Naive B cell (primary cell): ENCODE measurements around the gene ALG12. TPM values are rescaled to one million over a fixed set of nuclear protein-coding genes. Genes with fewer than 3 reads are reported as not detected.
"Not testable (repeated sequence)": the region's sequence is repeated elsewhere in the genome, so short reads cannot be mapped to it uniquely, and the experiment has no call there.

Experiments used
- ATAC-seq, 2 donors: fragments of 150-1000 bp; cut with Tn5 transposase; 2 replicates each; pipeline ENCODE4 v1.10.0; 2021; ENCODE audit warnings: low read depth in 2 of 2, mild to moderate bottlenecking in 2 of 2, moderate library complexity in 2 of 2
- DNase-seq: peaks from one replicate; pipeline ENCODE4 v3.0.0; 2022
- H3K27ac Mint-ChIP-seq, 6 donors: one replicate each; pipeline ENCODE4 v1.8.0; 2020 to 2022; ENCODE audit warnings: mild to moderate bottlenecking in 6 of 6, mixed read lengths in 6 of 6, moderate library complexity in 5 of 6, inconsistent platforms in 2 of 6
- H3K27me3 Mint-ChIP-seq, 3 donors: one replicate each; pipeline ENCODE4 v1.8.0; 2021 to 2022; ENCODE audit warnings: mixed read lengths in 3 of 3, mild to moderate bottlenecking in 1 of 3
- H3K36me3 Mint-ChIP-seq, 2 donors: one replicate each; pipeline ENCODE4 v1.8.0; 2020 to 2022; ENCODE audit warnings: mixed read lengths in 2 of 2, inconsistent platforms in 1 of 2, mild to moderate bottlenecking in 1 of 2
- H3K4me1 Mint-ChIP-seq, 3 donors: one replicate each; pipeline ENCODE4 v1.8.0; 2020 to 2022; ENCODE audit warnings: mixed read lengths in 3 of 3, inconsistent platforms in 1 of 3, mild to moderate bottlenecking in 1 of 3, moderate library complexity in 1 of 3
- H3K4me3 Mint-ChIP-seq, 8 donors: one replicate each; pipeline ENCODE4 v1.8.0; 2020 to 2022; ENCODE audit warnings: mild to moderate bottlenecking in 8 of 8, mixed read lengths in 8 of 8, moderate library complexity in 8 of 8, inconsistent platforms in 2 of 8
- H3K9me3 Mint-ChIP-seq, 7 donors: one replicate each; pipeline ENCODE4 v1.8.0; 2020 to 2022; ENCODE audit warnings: mixed read lengths in 7 of 7, mild to moderate bottlenecking in 5 of 7, inconsistent platforms in 2 of 7, moderate library complexity in 1 of 7
- polyA plus RNA-seq, 6 donors: library from polyadenylated mRNA; unstranded; fragments of 300-500 nt; fragmentation: Illumina TruSeq; gene quantifications; one replicate each; pipeline ENCODE4 v1.2.3, GENCODE V29; 2021; ENCODE audit warnings: low read depth in 6 of 6

ALG12 gene
- polyA plus RNA-seq, 6 donors from 2014 or later: 10.1 to 17.5 (median 13.0) TPM

GRCh38 chr22:49946612-49947295 lies 28.5 kb upstream of the ALG12 start:
- DNase-seq (no peak), ATAC-seq (no peak)
- H3K36me3 Mint-ChIP-seq: no peaks in the 10 kb centered on the region
- H3K4me3 Mint-ChIP-seq: no peak overlapping the region
- peaks cover 0 to 4% (median 0%) of the 10 kb centered on the region in 7 donors for H3K9me3 Mint-ChIP-seq
- peaks cover 5 to 18% (median 7%) of the 10 kb centered on the region in 3 donors for H3K4me1 Mint-ChIP-seq
- no peaks in the 10 kb centered on the region for H3K27me3 Mint-ChIP-seq
- H3K27ac Mint-ChIP-seq: peak overlapping the region in 4 of 6 donors; percentile 16 to 98 (median 68)

GRCh38 chr22:49945042-49945794 lies 27.0 kb upstream of the ALG12 start:
- ATAC-seq: peak; percentile 40 to 47
- Mint-ChIP-seq H3K27ac (peak overlapping the region; percentile 75 to 98 (median 96)), H3K4me1 (peaks cover 9 to 18% (median 13%) of the 10 kb centered on the region in 3 donors), H3K4me3 (peak overlapping the region in 4 of 8 donors; percentile 46 to 69 (median 54))
- not testable (repeated sequence) for H3K27me3 Mint-ChIP-seq, H3K9me3 Mint-ChIP-seq, H3K36me3 Mint-ChIP-seq
- DNase-seq: peak; percentile 67

GRCh38 chr22:49944399-49944891 lies 26.2 kb upstream of the ALG12 start:
- no peaks in the 10 kb centered on the region for H3K27me3 Mint-ChIP-seq
- ATAC-seq (peak; percentile 19 to 49), DNase-seq (no peak)
- no peaks in the 10 kb centered on the region for H3K36me3 Mint-ChIP-seq
- peak overlapping the region; percentile 65 to 98 (median 90) for H3K27ac Mint-ChIP-seq
- H3K9me3 Mint-ChIP-seq: peaks cover 0 to 5% (median 2%) of the 10 kb centered on the region in 7 donors
- peak overlapping the region in 1 of 8 donors; percentile 20 for H3K4me3 Mint-ChIP-seq
- H3K4me1 Mint-ChIP-seq: peaks cover 9 to 17% (median 13%) of the 10 kb centered on the region in 3 donors

GRCh38 chr22:49943771-49944398 lies 25.6 kb upstream of the ALG12 start:
- H3K4me3 Mint-ChIP-seq: no peak overlapping the region
- ATAC-seq: peak; percentile 11 to 22
- peak overlapping the region in 4 of 6 donors; percentile 19 to 87 (median 66) for H3K27ac Mint-ChIP-seq
- no peak for DNase-seq
- no peaks in the 10 kb centered on the region for H3K36me3 Mint-ChIP-seq
- no peaks in the 10 kb centered on the region for H3K27me3 Mint-ChIP-seq
- peaks cover 0 to 8% (median 2%) of the 10 kb centered on the region in 7 donors for H3K9me3 Mint-ChIP-seq
- H3K4me1 Mint-ChIP-seq: peaks cover 9 to 17% (median 13%) of the 10 kb centered on the region in 3 donors

- Mint-ChIP-seq H3K4me1 (peaks cover 9 to 17% (median 13%) of the 10 kb centered on the region in 3 donors), H3K27ac (peak overlapping the region in 2 of 6 donors; percentile 81 to 87)
- DNase-seq: no peak
Measured at GRCh38 chr22:49943405-49943765, 25.1 kb upstream of the ALG12 start.

GRCh38 chr22:49942565-49943404 lies 24.5 kb upstream of the ALG12 start:
- Mint-ChIP-seq H3K4me3 (no peak overlapping the region), H3K36me3 (no peaks in the 10 kb centered on the region), H3K4me1 (peaks cover 9 to 19% (median 17%) of the 10 kb centered on the region in 3 donors), H3K27ac (no peak overlapping the region), H3K27me3 (no peaks in the 10 kb centered on the region), H3K9me3 (peaks cover 0 to 8% (median 2%) of the 10 kb centered on the region in 7 donors)
- ATAC-seq: peak in 1 of 2 donors; percentile 26
- DNase-seq: no peak

More at GRCh38 chr22:49943405-49943765, 25.1 kb upstream of the ALG12 start:
- Mint-ChIP-seq H3K9me3 (peaks cover 0 to 8% (median 2%) of the 10 kb centered on the region in 7 donors), H3K4me3 (no peak overlapping the region), H3K27me3 (no peaks in the 10 kb centered on the region), H3K36me3 (no peaks in the 10 kb centered on the region)
- ATAC-seq: no peak

- no peak overlapping the region for H3K4me3 Mint-ChIP-seq
- peak overlapping the region in 1 of 6 donors; percentile 95 for H3K27ac Mint-ChIP-seq
- H3K27me3 Mint-ChIP-seq: no peaks in the 10 kb centered on the region
- no peak for ATAC-seq
- DNase-seq: no peak
- H3K36me3 Mint-ChIP-seq: no peaks in the 10 kb centered on the region
- peaks cover 11 to 29% (median 21%) of the 10 kb centered on the region in 3 donors for H3K4me1 Mint-ChIP-seq
- peaks cover 0 to 8% (median 2%) of the 10 kb centered on the region in 7 donors for H3K9me3 Mint-ChIP-seq
Measured at GRCh38 chr22:49941507-49942316, 23.5 kb upstream of the ALG12 start.

GRCh38 chr22:49938565-49939136 lies 20.4 kb upstream of the ALG12 start:
- no peak for ATAC-seq
- no peak for DNase-seq
- Mint-ChIP-seq H3K36me3 (no peaks in the 10 kb centered on the region), H3K4me1 (peaks cover 7 to 33% (median 12%) of the 10 kb centered on the region in 3 donors), H3K4me3 (no peak overlapping the region), H3K27me3 (no peaks in the 10 kb centered on the region), H3K27ac (peak overlapping the region in 5 of 6 donors; percentile 21 to 95 (median 74)), H3K9me3 (peaks cover 0 to 5% (median 2%) of the 10 kb centered on the region in 7 donors)

- peak overlapping the region; percentile 57 to 95 (median 89) for H3K27ac Mint-ChIP-seq
- no peaks in the 10 kb centered on the region for H3K36me3 Mint-ChIP-seq
- peak overlapping the region in 4 of 8 donors; percentile 22 to 67 (median 63) for H3K4me3 Mint-ChIP-seq
- H3K9me3 Mint-ChIP-seq: peaks cover 0 to 5% (median 2%) of the 10 kb centered on the region in 7 donors
- no peak for ATAC-seq
- H3K27me3 Mint-ChIP-seq: no peaks in the 10 kb centered on the region
- no peak for DNase-seq
- peaks cover 12 to 39% (median 19%) of the 10 kb centered on the region in 3 donors for H3K4me1 Mint-ChIP-seq
Measured at GRCh38 chr22:49937758-49938564, 19.7 kb upstream of the ALG12 start.

- DNase-seq (no peak), ATAC-seq (no peak)
- Mint-ChIP-seq H3K4me3 (peak overlapping the region; percentile 59 to 88 (median 72)), H3K27me3 (no peaks in the 10 kb centered on the region), H3K27ac (peak overlapping the region; percentile 87 to 96 (median 94)), H3K9me3 (peaks cover 0 to 5% (median 2%) of the 10 kb centered on the region in 7 donors), H3K36me3 (no peaks in the 10 kb centered on the region), H3K4me1 (peaks cover 16 to 45% (median 27%) of the 10 kb centered on the region in 3 donors)
Measured at GRCh38 chr22:49936973-49937757, 18.9 kb upstream of the ALG12 start.
